Body of pancreas (tissue), 4 donors: Measurements from ENCODE around the gene ADSS1. TPM values are rescaled to one million over a fixed set of nuclear protein-coding genes. Genes with fewer than 3 reads are reported as not detected.

Source experiments
- ATAC-seq: fragments of 150-250 bp; one replicate; pipeline ENCODE4 v1.9.1; 2016
- DNase-seq, 4 donors: peaks; one replicate each; pipeline ENCODE4 v3.0.0-alpha.2; 2019
- H3K27ac ChIP-seq, 4 donors: fragments of 200-600 bp; sonication (generic); 1 replicate in 3 of 4; 2 replicates in 1 of 4; pipeline versions ENCODE4 v1.5.1 to v1.6.1; 2016 to 2019; ENCODE audit warnings: mild to moderate bottlenecking in 1 of 4, mixed read lengths in 1 of 4, moderate library complexity in 1 of 4
- H3K27me3 ChIP-seq, 2 donors: fragments of 200-600 bp; sonication (generic); one replicate each; pipeline ENCODE4 v1.6.0; 2016; ENCODE audit warnings: mild to moderate bottlenecking in 1 of 2
- H3K36me3 ChIP-seq, 2 donors: fragments of 200-600 bp; sonication (generic); replicated peaks in 1 of 2; 2 replicates each; pipeline ENCODE4 v1.5.1; 2016; ENCODE audit warnings: low read depth in 2 of 2; ENCODE audit not compliant: insufficient read depth in 1 of 2
- H3K4me1 ChIP-seq: fragments of 200-600 bp; sonication (generic); one replicate; pipeline ENCODE4 v1.6.0; 2016
- H3K4me3 ChIP-seq, 2 donors: fragments of 200-600 bp; sonication (generic); 1 replicate in 1 of 2; 2 replicates in 1 of 2; pipeline ENCODE4 v1.5.1; 2016 to 2019
- H3K9me3 ChIP-seq, 3 donors: fragments of 200-600 bp; sonication (generic); 1 replicate in 2 of 3; 2 replicates in 1 of 3; pipeline ENCODE4 v1.5.1; 2016
- CTCF ChIP-seq, 7 experiments: fragments of 450-650 bp in 4 of 7; fragments of 200-600 bp in 3 of 7; sonication (generic) in 3 of 7; IDR thresholded peaks; one replicate each; pipeline ENCODE4 v1.5.1; 2016 to 2019; ENCODE audit warnings: antibody characterized with exemption in 7 of 7
- POLR2A ChIP-seq, 3 donors: fragments of 450-650 bp; IDR thresholded peaks; one replicate each; pipeline ENCODE4 v1.6.1; 2016; ENCODE audit warnings: antibody characterized with exemption in 3 of 3, mild to moderate bottlenecking in 2 of 3
- WGBS, 2 donors: methylation state at CpG; one replicate each; pipeline ENCODE4 v1.1.5; 2017; 5-methylcytosine and 5-hydroxymethylcytosine counted together
- intact Hi-C: fragments of 100-400 bp; cut with DNase I; formaldehyde crosslinking; loops from one replicate; pipeline ENCODE4 v1.15.1; 2023
- total RNA-seq, 2 donors: library from RNA; depleted of rRNA; stranded (reverse); fragments of >200 nt; gene quantifications; one replicate each; pipeline ENCODE4 v1.1.0, GENCODE V29; 2016

Gene ADSS1
- total RNA-seq, 2 donors from 2014 or later = 4.0 to 4.7 TPM

DNA sequence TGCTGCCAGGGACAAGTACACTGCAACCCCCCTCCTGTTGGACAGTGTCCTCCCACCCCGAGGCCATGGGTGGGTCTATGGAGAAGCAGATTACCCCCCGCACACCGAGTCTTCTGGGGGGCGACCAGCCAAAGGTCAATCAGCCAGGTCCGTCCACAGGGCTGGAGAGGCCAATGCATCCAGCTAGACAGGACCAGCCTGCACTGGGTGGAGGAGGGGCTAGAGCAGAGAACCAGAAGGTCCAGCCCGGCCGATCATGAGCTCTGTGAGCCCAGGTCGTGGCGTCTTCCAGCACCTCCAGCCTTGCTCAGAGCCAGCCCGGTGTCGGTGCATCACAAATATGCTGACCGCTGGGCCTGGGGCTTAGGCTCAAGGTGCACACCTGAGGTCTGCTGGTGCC, 8.2 kb upstream of the ADSS1 start:
- peaks cover 0 to 4% of the 10 kb centered on the region in 2 donors for H3K36me3 ChIP-seq

GRCh38 chr14:104717137-104717536, 6.9 kb upstream of the ADSS1 start:
- Histone ChIP-seq H3K9me3 (no peaks in the 10 kb centered on the region), H3K36me3 (no peaks in the 10 kb centered on the region), H3K4me3 (no peak overlapping the region), H3K4me1 (no peaks in the 10 kb centered on the region), H3K27me3 (no peaks in the 10 kb centered on the region), H3K27ac (no peak overlapping the region)
- no peak for DNase-seq
- WGBS, 2 donors = 90 to 98% methylated on average over 12 to 22 of the region's 22 CpGs
- no peak for ATAC-seq
- TF ChIP-seq CTCF (IDR thresholded peaks at IDR 0.05) (no peak), POLR2A (IDR thresholded peaks at IDR 0.05) (no peak)
- intact Hi-C loops = no loop called here

More for the DNA sequence above, 8.2 kb upstream of the ADSS1 start:
- intact Hi-C loops = no loop called here
- Histone ChIP-seq H3K9me3 (no peaks in the 10 kb centered on the region), H3K4me3 (no peak overlapping the region), H3K27me3 (no peaks in the 10 kb centered on the region), H3K27ac (no peak overlapping the region), H3K4me1 (no peaks in the 10 kb centered on the region)
- ATAC-seq (no peak), DNase-seq (no peak)
- 70 to 95% methylated on average over 2 to 10 of the region's 12 CpGs for WGBS, 2 donors
- no peak for TF ChIP-seq CTCF (IDR thresholded peaks at IDR 0.05)
- TF ChIP-seq POLR2A (IDR thresholded peaks at IDR 0.05) = no peak

- TF ChIP-seq CTCF (IDR thresholded peaks at IDR 0.05) (no peak), POLR2A (IDR thresholded peaks at IDR 0.05) (no peak)
- WGBS, 2 donors = 80 to 90% methylated on average over 20 of the region's 20 CpGs
- H3K4me3 ChIP-seq = no peak overlapping the region
- no peaks in the 10 kb centered on the region for H3K36me3 ChIP-seq
- H3K9me3 ChIP-seq = no peaks in the 10 kb centered on the region
- no peak overlapping the region for H3K27ac ChIP-seq
- no peaks in the 10 kb centered on the region for H3K4me1 ChIP-seq
- intact Hi-C loops = no loop called here
- DNase-seq = no peak
- no peak for ATAC-seq
- no peaks in the 10 kb centered on the region for H3K27me3 ChIP-seq
Measured at GRCh38 chr14:104717646-104718045, 6.4 kb upstream of the ADSS1 start.

DNA sequence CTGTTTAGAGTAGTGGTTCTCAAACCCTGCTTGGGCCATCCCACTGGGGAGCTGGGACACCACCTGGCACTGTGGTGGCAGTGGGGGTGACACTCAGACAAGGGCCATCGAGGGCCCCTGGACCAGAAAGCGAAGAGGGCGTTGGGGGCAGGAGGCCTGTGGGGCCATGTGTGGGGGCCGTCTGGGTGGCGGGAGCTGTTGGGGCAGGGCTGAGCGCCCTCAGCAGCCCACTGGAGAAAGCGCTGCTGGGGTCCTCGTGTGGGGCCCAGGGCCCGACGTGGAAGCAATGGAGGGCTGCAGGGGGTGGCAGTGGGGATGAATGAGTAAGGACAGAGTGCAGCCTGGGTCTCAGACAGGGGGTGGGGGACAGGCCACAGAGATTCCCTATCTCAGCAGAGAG, 5.9 kb upstream of the ADSS1 start:
- Histone ChIP-seq H3K27ac (no peak overlapping the region), H3K36me3 (no peaks in the 10 kb centered on the region), H3K27me3 (no peaks in the 10 kb centered on the region), H3K4me3 (no peak overlapping the region), H3K9me3 (no peaks in the 10 kb centered on the region), H3K4me1 (peaks cover 3% of the 10 kb centered on the region)
- intact Hi-C loops = no loop called here
- WGBS, 2 donors = 88 to 91% methylated on average over 10 of the region's 10 CpGs
- TF ChIP-seq CTCF (IDR thresholded peaks at IDR 0.05) (no peak), POLR2A (IDR thresholded peaks at IDR 0.05) (no peak)
- ATAC-seq (no peak), DNase-seq (no peak)

- Histone ChIP-seq H3K36me3 (no peaks in the 10 kb centered on the region), H3K9me3 (no peaks in the 10 kb centered on the region), H3K27me3 (no peaks in the 10 kb centered on the region), H3K4me1 (peaks cover 9% of the 10 kb centered on the region), H3K4me3 (no peak overlapping the region), H3K27ac (no peak overlapping the region)
- WGBS, 2 donors = 90% methylated on average over 11 of the region's 11 CpGs; no CpG with 5 or more reads in 1 of the 2 donors
- TF ChIP-seq POLR2A (IDR thresholded peaks at IDR 0.05) (no peak), CTCF (IDR thresholded peaks at IDR 0.05) (no peak)
- intact Hi-C loops = no loop called here
- ATAC-seq (no peak), DNase-seq (no peak)
Measured at GRCh38 chr14:104718871-104719270, 5.2 kb upstream of the ADSS1 start.
